ENCODE data around the gene BAHD1.

The BAHD1 gene

DNA sequence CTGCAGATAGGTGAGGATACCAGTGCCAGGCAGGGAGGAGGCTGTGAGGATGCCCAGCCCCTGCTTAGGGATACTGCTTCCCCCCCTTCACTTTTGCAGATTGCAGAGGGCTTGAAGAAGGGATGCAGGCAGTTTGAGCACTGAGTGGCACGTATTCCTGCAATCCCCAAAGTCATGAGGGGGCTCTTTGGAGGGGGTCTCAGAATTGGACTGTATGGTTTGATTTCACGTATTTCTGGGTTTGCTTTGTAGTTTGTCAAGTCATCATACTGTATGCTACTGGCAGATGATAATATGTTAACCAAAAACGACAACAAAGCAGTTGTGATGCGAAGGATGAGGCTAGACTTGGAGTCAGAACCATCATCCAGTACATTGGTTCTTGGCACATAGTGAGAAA lies 58.1 kb downstream of the BAHD1 start:
- DNase-seq (ENCODE audit: low spot score): no peak

DNA sequence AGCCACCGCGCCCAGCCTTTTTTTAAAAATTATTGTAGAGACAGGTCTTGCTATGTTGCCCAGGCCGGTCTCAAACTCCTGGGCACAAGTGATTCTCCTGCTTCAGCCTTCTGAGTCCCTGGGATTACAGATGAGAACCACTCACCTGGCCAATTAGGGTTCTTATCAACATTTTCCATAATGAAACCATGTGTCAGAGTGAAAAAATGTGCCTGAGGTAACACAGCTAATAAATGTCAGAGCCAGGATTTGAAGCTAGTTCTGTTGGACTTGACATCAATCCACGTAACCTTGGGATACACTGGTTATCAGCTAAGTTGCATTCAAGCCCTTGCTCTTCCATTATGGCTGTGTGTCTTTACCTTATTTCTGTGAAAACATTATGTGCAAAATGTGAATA lies 59.2 kb downstream of the BAHD1 start:
- DNase-seq (ENCODE audit: low spot score): no peak

DNA sequence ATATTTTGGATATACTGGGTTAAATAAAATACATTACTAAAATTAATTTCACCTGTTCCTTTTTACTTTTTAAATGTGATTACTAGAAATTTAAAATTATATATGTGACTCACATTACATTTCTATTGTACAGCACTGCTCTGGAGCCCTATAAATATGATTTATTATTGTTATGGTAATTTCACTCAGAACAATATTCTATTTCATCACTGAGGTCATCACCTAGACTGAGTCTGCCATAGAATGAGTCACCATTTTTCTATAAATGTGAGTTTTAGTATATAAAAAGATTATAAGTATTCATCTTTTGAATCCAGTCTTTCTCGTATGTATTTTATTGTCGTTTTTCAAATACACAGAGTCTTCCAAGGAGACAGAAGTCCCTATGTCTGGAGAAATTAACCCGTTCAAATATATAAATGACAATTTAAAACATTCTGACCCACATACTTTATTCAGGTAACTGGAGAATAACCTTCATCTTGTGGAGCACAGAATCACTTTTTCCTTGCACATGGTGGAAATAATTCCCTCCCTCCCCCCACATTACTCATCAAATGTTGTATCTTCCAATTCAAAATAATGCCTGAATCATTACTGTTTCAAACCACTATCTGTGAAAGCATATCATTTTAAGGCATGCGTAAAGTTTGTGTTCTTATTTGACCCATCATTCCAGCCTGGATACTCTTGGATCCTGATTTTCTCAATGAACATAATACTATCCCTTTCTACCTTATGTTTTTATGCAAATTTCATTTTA lies 60.0 kb downstream of the BAHD1 start:
- no peak for DNase-seq (ENCODE audit: low spot score)

DNA sequence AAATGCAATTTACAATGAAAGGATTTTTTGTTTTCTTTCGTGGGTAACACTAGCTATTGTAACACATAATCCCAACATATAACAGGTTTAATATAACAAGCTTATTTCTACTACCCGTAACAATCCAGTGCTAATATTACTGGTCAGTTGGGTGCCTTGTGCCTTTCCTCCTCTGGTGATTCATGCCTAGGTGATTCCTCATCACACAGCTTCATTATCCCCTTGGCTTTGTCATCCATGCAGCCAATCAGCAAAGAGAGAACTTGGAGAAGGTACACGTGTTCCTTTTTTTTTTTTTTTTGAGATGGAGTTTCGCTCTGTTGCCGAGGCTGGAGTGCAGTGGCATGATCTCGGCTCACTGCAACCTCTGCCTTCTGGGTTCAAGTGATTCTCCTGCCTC lies 60.7 kb downstream of the BAHD1 start:
- DNase-seq (ENCODE audit: low spot score): no peak

DNA sequence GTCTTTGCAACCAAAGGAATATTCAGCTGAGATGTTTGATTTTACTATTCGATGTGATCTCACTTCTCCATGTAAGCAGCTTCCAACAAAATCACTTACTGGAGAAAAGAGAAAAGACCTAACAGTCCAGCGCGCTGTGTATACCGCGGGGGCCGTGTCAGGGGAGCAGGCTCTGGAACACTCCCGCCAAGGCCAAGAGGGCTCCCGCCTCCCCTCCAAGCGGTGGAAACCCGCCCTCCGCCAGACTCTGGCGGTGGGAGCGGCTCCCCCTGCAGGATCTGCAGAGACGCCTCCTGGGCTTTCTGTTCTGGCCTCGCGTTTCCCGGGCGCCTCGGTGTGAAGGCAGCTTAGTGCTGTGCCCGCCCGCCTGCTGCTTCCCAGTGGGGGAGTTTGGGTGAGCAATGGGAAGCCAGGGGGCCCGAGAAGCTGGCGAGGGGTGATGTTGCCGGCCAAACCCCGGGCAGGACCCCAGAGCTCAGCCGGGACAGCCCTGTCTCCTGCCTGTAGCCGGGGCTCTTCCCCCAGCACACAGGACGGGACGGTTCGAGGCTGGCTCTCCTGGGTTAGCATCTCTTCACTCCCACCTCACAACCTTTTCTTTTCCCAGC lies 66.3 kb downstream of the BAHD1 start:
- peak; percentile 44 for DNase-seq (ENCODE audit: low spot score)

DNA sequence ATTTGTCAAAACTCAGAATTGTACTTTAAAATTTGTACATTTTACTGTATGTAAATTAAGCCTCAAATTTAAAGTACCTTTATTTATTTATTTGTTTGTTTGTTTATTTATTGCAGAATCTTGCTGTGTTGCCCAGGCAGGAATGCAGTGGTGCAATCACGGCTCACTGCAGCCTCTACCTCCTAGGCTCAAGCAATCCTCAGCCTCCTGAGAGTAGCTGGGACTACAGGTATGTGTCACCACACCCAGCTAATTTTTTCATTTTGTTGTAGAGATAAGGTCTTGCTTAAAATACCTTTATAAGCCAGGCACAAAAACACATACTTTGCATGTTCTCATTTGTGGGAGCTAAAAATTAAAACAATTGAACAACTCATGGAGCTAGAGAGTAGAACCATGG lies 67.5 kb downstream of the BAHD1 start:
- DNase-seq (ENCODE audit: low spot score): no peak

DNA sequence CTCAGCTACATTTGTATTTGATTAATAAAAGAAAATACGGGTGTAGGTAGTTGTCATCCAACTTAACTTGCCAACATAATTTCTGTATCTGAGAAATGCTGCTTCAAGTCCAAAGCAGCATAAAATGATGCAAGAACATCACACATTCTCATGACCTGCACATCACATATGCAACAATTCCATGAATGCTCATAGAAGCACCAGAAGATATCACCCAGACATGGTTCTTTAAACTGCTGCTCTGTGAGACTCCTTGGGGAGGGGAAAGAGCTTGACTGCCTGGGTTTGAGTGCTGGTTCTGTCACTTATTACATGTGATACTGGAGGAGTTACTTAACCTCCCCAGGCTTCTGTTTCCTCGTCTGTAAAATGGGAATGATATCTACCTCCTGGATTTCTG lies 69.4 kb downstream of the BAHD1 start:
- no peak for DNase-seq (ENCODE audit: low spot score)

DNA sequence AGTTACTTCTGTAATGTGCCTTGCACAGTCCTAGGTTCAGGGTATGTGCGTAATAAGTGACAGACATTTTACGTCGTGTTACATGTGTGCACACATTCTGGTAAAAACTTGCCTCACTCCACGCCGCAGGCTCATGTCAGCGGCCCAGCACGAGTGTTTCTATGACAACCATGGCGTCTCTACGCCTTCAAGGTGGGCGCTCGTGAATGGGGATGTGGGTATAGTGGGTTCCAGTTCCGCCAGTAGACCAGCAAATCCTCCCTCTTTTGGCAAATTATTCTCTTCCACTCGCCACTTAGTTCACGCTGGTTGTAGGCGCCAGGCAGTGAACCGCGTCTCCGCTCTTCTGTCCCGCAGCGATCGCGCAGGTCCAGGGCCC lies 70.3 kb downstream of the BAHD1 start:
- no peak for DNase-seq (ENCODE audit: low spot score)

DNA sequence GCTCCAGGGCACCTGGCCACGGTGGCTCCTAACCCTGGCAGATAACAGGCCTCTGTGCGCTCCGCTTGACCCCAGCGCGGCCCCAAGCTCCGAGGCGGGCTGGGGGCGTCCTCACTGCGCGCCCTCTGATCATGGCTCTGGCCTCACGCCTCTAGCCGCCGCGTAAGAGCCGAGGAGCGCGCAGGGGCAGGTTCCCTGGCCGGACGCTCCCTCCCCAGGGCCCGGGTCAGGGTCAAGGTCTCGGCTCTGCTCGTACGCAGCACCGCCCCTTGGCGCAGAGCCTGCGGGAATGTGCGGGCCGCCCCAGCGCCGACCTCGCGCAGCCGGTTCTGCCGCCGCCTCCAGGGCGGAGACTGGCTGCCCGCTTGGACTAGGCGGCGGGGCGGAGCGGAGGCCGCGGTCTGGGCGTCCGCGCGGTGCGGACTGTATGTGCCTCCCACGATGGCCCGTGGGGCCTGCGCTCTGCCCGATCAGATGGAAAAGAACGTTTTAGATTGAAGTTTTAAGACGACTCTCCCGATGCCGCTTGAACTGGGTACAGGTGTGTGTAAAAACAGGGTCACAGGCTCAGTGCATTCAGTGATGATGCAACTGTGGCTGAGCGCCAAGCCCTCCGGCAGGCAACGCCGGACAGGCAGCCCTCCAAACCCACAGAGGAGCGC lies 70.8 kb downstream of the BAHD1 start:
- no peak for DNase-seq (ENCODE audit: low spot score)

DNA sequence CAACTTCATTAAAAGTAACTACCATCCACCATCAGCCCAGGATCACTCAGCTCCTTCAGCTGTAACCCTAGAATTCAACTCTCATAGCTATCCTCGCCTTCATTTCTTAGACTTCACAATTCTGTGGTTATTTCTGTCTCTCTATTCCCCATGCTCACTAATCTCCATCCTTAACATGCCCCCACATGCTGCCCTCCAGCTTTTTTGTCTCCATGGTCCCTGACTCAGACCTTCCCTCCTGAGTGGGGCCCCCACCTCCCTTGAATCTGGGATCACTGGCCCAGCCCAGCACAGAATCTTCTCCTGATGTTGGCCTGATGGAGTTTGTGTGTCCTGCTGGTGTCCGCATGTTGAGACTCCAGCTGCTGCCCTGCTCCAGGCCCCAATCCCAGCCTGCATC lies 71.7 kb downstream of the BAHD1 start:
- no peak for DNase-seq (ENCODE audit: low spot score)

DNA sequence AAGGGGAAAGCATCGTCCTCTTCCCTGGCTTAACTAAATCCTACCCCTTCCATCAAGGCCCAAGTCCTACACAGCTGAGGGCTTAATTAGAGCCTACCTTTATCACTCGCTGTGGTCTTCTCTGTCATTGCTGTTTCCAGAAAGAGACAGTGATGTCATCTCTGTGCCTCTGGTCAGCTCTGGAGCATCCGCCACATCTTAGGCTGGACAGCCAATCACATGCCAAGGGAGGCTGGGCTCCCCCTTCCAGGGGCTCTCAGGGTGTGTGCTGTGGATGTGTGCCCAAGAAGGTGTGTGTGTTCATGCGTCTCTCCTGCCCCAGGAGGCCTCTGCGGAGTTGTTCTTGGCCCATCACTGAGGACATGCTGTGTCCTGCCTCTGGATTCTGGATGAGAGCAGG lies 72.9 kb downstream of the BAHD1 start:
- no peak for DNase-seq (ENCODE audit: low spot score)

DNA sequence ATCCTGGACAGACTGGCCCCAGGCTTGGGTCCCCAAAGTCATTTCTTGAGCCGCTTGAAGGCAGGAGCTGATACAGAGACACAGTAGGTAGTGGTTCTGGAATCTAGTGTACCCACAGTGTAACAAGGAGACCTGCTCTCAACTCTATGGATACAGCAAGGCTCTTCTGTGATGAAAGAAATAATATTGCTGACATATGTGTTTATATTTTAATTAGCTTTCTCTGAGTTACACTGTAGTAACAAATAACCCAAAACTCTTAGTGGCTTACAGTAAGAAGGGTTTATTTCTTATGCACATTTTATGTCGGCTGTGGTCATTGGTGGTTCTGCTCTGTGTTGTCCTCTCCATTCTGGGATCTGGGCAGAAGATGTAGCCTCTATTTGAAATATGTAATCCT lies 75.6 kb downstream of the BAHD1 start:
- DNase-seq (ENCODE audit: low spot score): no peak
